ENCODE measurements around the gene GIMAP5. TPM values are rescaled to one million over a fixed set of nuclear protein-coding genes. Genes with fewer than 3 reads are reported as not detected.

The GIMAP5 gene
- total and polyA plus RNA-seq, 10 donors, result 34.0 to 183 (median 85.8) TPM

GRCh38 chr7:150739033-150739432, 1.8 kb downstream of the GIMAP5 start:
- Histone ChIP-seq H3K27ac (peak overlapping the region; percentile 51 to 90 (median 86)), H3K36me3 (peaks cover 0 to 42% (median 30%) of the 10 kb centered on the region in 6 donors), H3K4me1 (peaks cover 10 to 92% (median 59%) of the 10 kb centered on the region in 6 donors), H3K9me3 (no peaks in the 10 kb centered on the region), H3K27me3 (replicated peaks in 1 of 7) (no peaks in the 10 kb centered on the region), H3K4me3 (peak overlapping the region; percentile 42 to 84 (median 62))
- TF ChIP-seq POLR2AphosphoS5 (IDR thresholded peaks at IDR 0.05), result no peak
- peak in 2 of 11 experiments; percentile 15 to 23 for TF ChIP-seq CTCF (IDR thresholded peaks at IDR 0.05 in 8 of 11, conservative IDR thresholded peaks at IDR 0.05 in 3 of 11)
- no peak for TF ChIP-seq POLR2A (IDR thresholded peaks at IDR 0.05)
- intact Hi-C loops (cut with DNase I; ENCODE audit: low total_unique reads), result loop anchor here (10.0 kb wide), 1 partner anchor 54 kb away; the partner anchor contains the start of gene GIMAP2
- DNase-seq, result no peak

- Histone ChIP-seq H3K9me3 (no peaks in the 10 kb centered on the region), H3K27me3 (replicated peaks in 1 of 7) (no peaks in the 10 kb centered on the region), H3K27ac (peak overlapping the region; percentile 29 to 90 (median 86)), H3K36me3 (peaks cover 0 to 52% (median 34%) of the 10 kb centered on the region in 6 donors), H3K4me1 (peaks cover 10 to 92% (median 65%) of the 10 kb centered on the region in 6 donors), H3K4me3 (peak overlapping the region; percentile 42 to 84 (median 62))
- intact Hi-C loops (cut with DNase I; ENCODE audit: low total_unique reads), result no loop called here
- 57 to 71% (median 60%) methylated on average over 10 of the region's 10 CpGs for WGBS, 5 donors
- TF ChIP-seq POLR2A (IDR thresholded peaks at IDR 0.05) (no peak), POLR2AphosphoS5 (IDR thresholded peaks at IDR 0.05) (peak in 1 of 3 donors; percentile 80)
- DNase-seq, result no peak
Measured at GRCh38 chr7:150740053-150740452, 2.8 kb downstream of the GIMAP5 start.

GRCh38 chr7:150742286-150742968, 5.2 kb downstream of the GIMAP5 start:
- WGBS, 5 donors, result 72 to 85% (median 80%) methylated on average over 14 of the region's 14 CpGs
- H3K9me3 ChIP-seq, result no peaks in the 10 kb centered on the region
- no peak for TF ChIP-seq POLR2A (IDR thresholded peaks at IDR 0.05)
- TF ChIP-seq CTCF (IDR thresholded peaks at IDR 0.05 in 8 of 11, conservative IDR thresholded peaks at IDR 0.05 in 3 of 11), result no peak
- TF ChIP-seq POLR2AphosphoS5 (IDR thresholded peaks at IDR 0.05), result peak; percentile 14 to 56 (median 41)
- peaks cover 10 to 95% (median 59%) of the 10 kb centered on the region in 6 donors for H3K4me1 ChIP-seq
- peak overlapping the region in 6 of 8 donors; percentile 24 to 90 (median 60) for H3K27ac ChIP-seq
- peaks cover 0 to 54% (median 34%) of the 10 kb centered on the region in 6 donors for H3K36me3 ChIP-seq
- H3K27me3 ChIP-seq (replicated peaks in 1 of 7), result no peaks in the 10 kb centered on the region
- DNase-seq, result no peak
- intact Hi-C loops (cut with DNase I; ENCODE audit: low total_unique reads), result no loop called here
- peak overlapping the region in 6 of 8 donors; percentile 10 to 84 (median 62) for H3K4me3 ChIP-seq

- Histone ChIP-seq H3K4me3 (peak overlapping the region in 3 of 8 donors; percentile 69 to 84 (median 70)), H3K27ac (peak overlapping the region in 6 of 8 donors; percentile 25 to 90 (median 60)), H3K4me1 (peaks cover 10 to 98% (median 60%) of the 10 kb centered on the region in 6 donors), H3K9me3 (no peaks in the 10 kb centered on the region), H3K27me3 (replicated peaks in 1 of 7) (no peaks in the 10 kb centered on the region), H3K36me3 (peaks cover 0 to 54% (median 34%) of the 10 kb centered on the region in 6 donors)
- intact Hi-C loops (cut with DNase I; ENCODE audit: low total_unique reads), result no loop called here
- WGBS, 5 donors, result 80 to 92% (median 85%) methylated on average over 6 to 8 of the region's 8 CpGs
- TF ChIP-seq POLR2A (IDR thresholded peaks at IDR 0.05) (no peak), POLR2AphosphoS5 (IDR thresholded peaks at IDR 0.05) (peak in 2 of 3 donors; percentile 52 to 54)
- no peak for DNase-seq
Measured at GRCh38 chr7:150744041-150744656, 6.9 kb downstream of the GIMAP5 start.

- WGBS, 5 donors, result 78 to 86% (median 84%) methylated on average over 3 to 5 of the region's 5 CpGs
- no peaks in the 10 kb centered on the region for H3K27me3 ChIP-seq (replicated peaks in 1 of 7)
- peak overlapping the region in 2 of 8 donors; percentile 3 to 84 for H3K4me3 ChIP-seq
- intact Hi-C loops (cut with DNase I; ENCODE audit: low total_unique reads), result no loop called here
- DNase-seq, result no peak
- peak overlapping the region in 6 of 8 donors; percentile 13 to 90 (median 44) for H3K27ac ChIP-seq
- peaks cover 0 to 52% (median 34%) of the 10 kb centered on the region in 6 donors for H3K36me3 ChIP-seq
- peaks cover 10 to 98% (median 55%) of the 10 kb centered on the region in 6 donors for H3K4me1 ChIP-seq
- no peaks in the 10 kb centered on the region for H3K9me3 ChIP-seq
- TF ChIP-seq POLR2A (IDR thresholded peaks at IDR 0.05) (no peak), CTCF (IDR thresholded peaks at IDR 0.05 in 8 of 11, conservative IDR thresholded peaks at IDR 0.05 in 3 of 11) (no peak), POLR2AphosphoS5 (IDR thresholded peaks at IDR 0.05) (peak in 2 of 3 donors; percentile 52 to 61)
Measured at GRCh38 chr7:150745086-150745485, 7.9 kb downstream of the GIMAP5 start.
